COR-L47 (cell line): ENCODE results near the gene SLC35E1.

Experiments
- DNase-seq: peaks from one replicate; lab custom pipeline; 2025; lab: John Stamatoyannopoulos, UW

SLC35E1 gene

GRCh38 chr19:16596399-16596798 lies 24.2 kb upstream of the SLC35E1 start:
- DNase-seq = no peak

GRCh38 chr19:16595097-16595496 lies 22.9 kb upstream of the SLC35E1 start:
- DNase-seq = no peak

- no peak for DNase-seq
Observed at GRCh38 chr19:16594681-16595091, 22.5 kb upstream of the SLC35E1 start.

GRCh38 chr19:16594131-16594586 lies 21.9 kb upstream of the SLC35E1 start:
- no peak for DNase-seq

DNA sequence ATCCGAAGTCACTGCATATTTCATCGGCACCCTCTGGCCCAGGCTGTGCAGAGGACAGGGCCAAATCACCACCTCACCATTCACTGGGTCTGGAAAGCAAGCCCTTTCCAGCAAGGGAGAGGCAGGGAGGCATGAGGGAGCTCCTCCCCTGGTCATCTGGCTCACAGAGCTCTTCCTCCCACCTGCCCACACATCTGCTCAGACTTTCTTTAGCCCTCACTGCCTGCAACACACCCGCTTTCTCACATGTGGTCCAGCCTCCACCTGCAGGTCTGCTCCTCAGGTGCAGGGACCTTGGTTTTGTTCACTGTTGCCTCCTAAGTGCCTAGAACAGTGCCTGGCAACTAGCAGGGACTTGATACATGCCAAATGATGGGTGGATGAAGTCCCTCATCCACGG lies 21.0 kb upstream of the SLC35E1 start:
- DNase-seq = no peak

GRCh38 chr19:16591803-16592556 lies 19.8 kb upstream of the SLC35E1 start:
- no peak for DNase-seq

DNA sequence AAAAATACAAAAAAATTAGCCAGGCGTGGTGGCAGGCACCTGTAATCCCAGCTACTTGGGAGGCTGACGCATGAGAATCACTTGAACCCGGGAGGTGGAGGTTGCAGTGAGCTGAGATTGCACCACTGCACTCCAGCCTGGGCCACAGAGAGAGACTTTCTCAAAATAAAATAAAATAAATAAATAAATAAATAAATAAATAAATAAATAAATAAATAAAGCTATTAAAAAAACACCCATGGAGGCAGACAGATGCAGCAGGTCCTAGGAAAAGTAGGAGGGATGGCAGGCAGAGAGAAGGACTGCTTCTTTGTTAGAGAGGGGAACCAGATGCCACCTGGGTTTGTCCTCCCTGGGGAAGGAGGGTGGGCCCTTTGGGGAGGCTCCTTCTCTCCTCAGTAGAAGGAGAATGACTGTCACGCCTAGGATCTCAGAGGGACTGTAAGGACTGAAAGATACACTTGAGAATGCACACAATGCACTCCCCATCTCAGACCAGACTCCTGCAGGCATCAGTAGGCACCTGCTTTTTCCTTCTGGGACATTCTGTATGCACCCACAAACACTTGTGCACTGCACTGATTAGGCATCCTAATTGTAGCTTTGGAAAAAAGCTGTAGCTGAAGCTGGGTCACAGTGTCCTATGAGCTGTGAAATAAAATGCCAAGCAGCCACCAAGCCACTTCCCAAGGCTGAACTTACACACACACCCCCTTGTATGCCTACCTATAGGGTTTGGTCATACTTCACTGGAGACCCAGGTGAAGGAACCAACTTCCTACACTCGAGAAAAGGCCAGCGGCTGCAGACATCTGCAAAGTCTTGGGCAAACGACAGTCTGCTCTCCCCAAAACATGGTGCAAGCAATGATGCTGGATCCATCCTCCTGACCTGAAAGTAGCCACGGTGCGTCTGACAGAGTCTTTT lies 18.9 kb upstream of the SLC35E1 start:
- no peak for DNase-seq

GRCh38 chr19:16589917-16590316 lies 17.7 kb upstream of the SLC35E1 start:
- DNase-seq = peak; percentile 33

- no peak for DNase-seq
Observed at GRCh38 chr19:16588824-16589577, 16.8 kb upstream of the SLC35E1 start.

GRCh38 chr19:16587833-16588823 lies 15.9 kb upstream of the SLC35E1 start:
- no peak for DNase-seq

- DNase-seq = no peak
Observed at GRCh38 chr19:16586991-16587832, 15.0 kb upstream of the SLC35E1 start.

- DNase-seq = no peak
Observed at GRCh38 chr19:16586477-16586871, 14.3 kb upstream of the SLC35E1 start.

GRCh38 chr19:16585808-16586476 lies 13.7 kb upstream of the SLC35E1 start:
- DNase-seq = no peak

GRCh38 chr19:16585094-16585801 lies 13.0 kb upstream of the SLC35E1 start:
- DNase-seq = no peak

DNA sequence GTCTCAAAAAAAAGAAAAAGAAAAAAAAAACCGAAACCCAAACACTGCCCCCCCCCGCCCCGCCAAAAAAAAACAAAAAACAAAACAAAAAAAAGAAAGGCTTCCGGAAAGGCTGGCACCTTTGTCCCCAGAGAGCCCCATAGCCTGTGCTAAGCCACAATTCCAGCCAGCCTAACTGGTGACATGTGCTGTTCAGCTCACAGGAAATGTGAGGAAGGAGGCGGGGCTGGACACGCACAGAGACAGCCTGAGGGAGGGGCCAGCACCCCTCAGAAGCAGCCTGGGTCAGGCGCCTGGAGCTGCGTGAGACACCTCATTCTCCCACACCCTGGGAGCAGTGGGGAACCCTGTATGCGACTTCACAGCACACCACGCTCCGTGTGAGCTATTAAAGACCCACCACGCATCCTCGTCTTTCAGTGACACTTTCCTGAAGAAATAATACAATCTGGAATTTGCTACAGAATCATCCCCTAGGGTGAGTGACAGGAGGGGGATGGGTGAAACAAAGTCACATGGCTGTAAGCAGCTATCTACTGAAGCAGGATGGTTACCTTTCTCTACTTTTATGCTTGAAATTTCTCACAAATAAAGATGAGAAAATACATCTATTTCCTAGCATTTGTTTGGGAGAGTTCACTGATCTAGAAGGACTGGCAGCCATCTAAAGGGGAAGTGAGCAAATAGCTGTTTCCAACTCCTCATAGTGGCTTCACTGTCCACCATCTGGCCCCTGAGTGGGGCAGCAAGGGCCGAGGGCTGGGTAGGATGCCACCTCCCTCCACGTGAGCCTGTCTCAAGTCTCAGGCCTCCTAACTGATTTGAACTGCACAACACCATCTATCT lies 12.3 kb upstream of the SLC35E1 start:
- peak; percentile 48 for DNase-seq

DNA sequence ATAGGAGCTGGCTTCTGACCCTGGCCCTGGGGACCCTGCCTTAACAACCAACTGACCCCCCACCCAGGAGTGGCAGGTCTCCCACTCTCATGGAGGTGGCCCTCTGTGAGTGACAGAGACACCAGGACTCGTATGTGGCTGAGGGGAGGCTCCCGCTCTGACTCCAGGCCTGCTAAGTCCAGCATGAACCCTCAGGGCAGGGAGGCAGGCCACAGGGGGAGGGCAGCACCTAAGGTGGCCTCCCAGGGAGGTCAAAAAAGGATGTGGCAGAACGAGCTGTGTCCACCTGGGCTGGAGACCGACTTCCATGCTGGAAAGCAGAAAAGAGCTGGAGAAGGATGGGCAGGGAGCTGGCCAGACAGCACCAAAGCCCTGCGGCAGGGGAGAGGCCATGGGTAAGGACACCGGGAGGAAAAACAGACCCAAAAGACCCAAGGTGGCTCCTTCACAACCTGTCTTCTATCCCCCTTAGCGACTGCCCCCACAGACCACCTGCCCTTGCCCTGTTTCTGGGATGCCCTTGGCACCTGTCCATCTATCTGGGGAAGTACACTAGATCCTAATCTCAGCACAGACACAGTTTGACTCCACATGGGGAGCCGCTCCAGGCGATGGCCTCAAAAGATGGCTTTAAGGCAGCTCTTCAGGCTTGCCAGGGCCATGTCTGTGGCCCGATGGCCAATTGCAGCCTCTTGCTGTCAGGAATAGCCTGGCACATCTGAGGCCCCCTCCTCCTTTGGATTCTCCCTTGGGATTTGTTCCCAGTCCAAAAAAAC lies 10.5 kb upstream of the SLC35E1 start:
- no peak for DNase-seq

- no peak for DNase-seq
Observed at GRCh38 chr19:16581971-16582343, 9.7 kb upstream of the SLC35E1 start.
